K562 (cell line): ENCODE data around the gene CREB3L2. TPM values are rescaled to one million over a fixed set of nuclear protein-coding genes. Genes with fewer than 3 reads are reported as not detected.

Experiments used
- ATAC-seq: fragments of 200-7000 bp; cut with Tn5 transposase; 3 replicates; pipeline ENCODE4 v1.9.1; 2020; ENCODE audit warnings: moderate library complexity
- BruUV-seq: library from RNA; stranded (reverse); fragments of 400-500 nt; replicated peaks from 2 replicates; lab custom pipeline; 2021; lab: Mats Ljungman, UMichigan
- CTCF ChIA-PET: fragments of 300-600 bp; formaldehyde crosslinking; extraction: SDS; loops from one replicate; lab custom pipeline; 2021; ENCODE audit warnings: low intra/inter-chr PET ratio; lab: Yijun Ruan, JAX
- POLR2A ChIA-PET: fragments of 300-600, 350-650 bp; sonication (Branson Sonifier 250); formaldehyde crosslinking; extraction: SDS; loops from one replicate; lab custom pipeline; 2021; ENCODE audit warnings: antibody characterized with exemption, inconsistent platforms; lab: Yijun Ruan, JAX
- DNase-seq, 4 experiments: peaks; one replicate each; pipeline versions ENCODE4 v3.0.0 to v3.0.0-alpha.2; 2011 to 2018; ENCODE audit warnings: low spot score in 3 of 4, mixed read lengths in 3 of 4; ENCODE audit errors: extremely low read depth in 1 of 4
- FAIRE-seq: peaks from 2 replicates; lab custom pipeline; 2011; peaks lifted over from hg19 to GRCh38; lab: Jason Lieb, UNC
- H2AFZ ChIP-seq: 2 replicates; pipeline ENCODE4 v1.6.0; 2011; ENCODE audit warnings: low read depth, low read length, control low read depth, inconsistent platforms
- H3K27ac ChIP-seq: fragments of 200-600 bp; 3 replicates; pipeline ENCODE4 v1.8.0; 2011; ENCODE audit warnings: low read depth, mild to moderate bottlenecking, control low read depth, inconsistent platforms, low read length, moderate library complexity, mixed read lengths; ENCODE audit errors: extremely low read depth
- H3K27me3 ChIP-seq, 2 experiments: fragments of 300-600 bp in 1 of 2; 2 replicates in 1 of 2; 3 replicates in 1 of 2; pipeline versions ENCODE4 v1.6.0 to v1.8.0; 2011; ENCODE audit warnings: inconsistent platforms in 2 of 2, low read length in 2 of 2, mild to moderate bottlenecking in 1 of 2, mixed read lengths in 1 of 2, moderate library complexity in 1 of 2; ENCODE audit not compliant: control insufficient read depth in 2 of 2, insufficient read depth in 2 of 2
- H3K36me3 ChIP-seq: fragments of 300-600 bp; 3 replicates; pipeline ENCODE4 v1.8.0; 2011; ENCODE audit warnings: mild to moderate bottlenecking, low read length, inconsistent platforms; ENCODE audit not compliant: control insufficient read depth, insufficient read depth
- H3K4me1 ChIP-seq, 2 experiments: fragments of 200-600 bp in 1 of 2; replicated peaks in 1 of 2; 2 replicates in 1 of 2; 3 replicates in 1 of 2; pipeline versions ENCODE4 v1.5.1 to v1.8.0; 2011; ENCODE audit warnings: inconsistent platforms in 2 of 2, low read length in 2 of 2, mild to moderate bottlenecking in 1 of 2, mixed read lengths in 1 of 2, moderate library complexity in 1 of 2; ENCODE audit not compliant: control insufficient read depth in 2 of 2, insufficient read depth in 2 of 2
- H3K4me2 ChIP-seq: 2 replicates; pipeline ENCODE4 v1.6.1; 2011; ENCODE audit warnings: low read length, control low read depth, inconsistent platforms, mixed read lengths; ENCODE audit not compliant: insufficient read depth
- H3K4me3 ChIP-seq: fragments of 200-600 bp; sonication (generic), shearing (Covaris generic); 2 replicates; pipeline ENCODE4 v1.5.1; 2016; ENCODE audit warnings: control low read depth, inconsistent platforms
- H3K79me2 ChIP-seq: fragments of 200-600 bp; 3 replicates; pipeline ENCODE4 v1.8.0; 2011; ENCODE audit warnings: low read length, inconsistent platforms; ENCODE audit not compliant: control insufficient read depth, insufficient read depth
- H3K9ac ChIP-seq, 2 experiments: 2 replicates each; pipeline versions ENCODE4 v1.6.0 to v1.6.1; 2011; ENCODE audit warnings: low read depth in 2 of 2, low read length in 2 of 2, control low read depth in 1 of 2, inconsistent platforms in 1 of 2, mild to moderate bottlenecking in 1 of 2, mixed read lengths in 1 of 2; ENCODE audit not compliant: insufficient read depth in 1 of 2
- H3K9me1 ChIP-seq: one replicate; pipeline ENCODE4 v1.6.0; 2011; ENCODE audit warnings: inconsistent platforms, mild to moderate bottlenecking, low read length, moderate library complexity; ENCODE audit not compliant: control insufficient read depth, insufficient read depth
- H3K9me3 ChIP-seq: replicated peaks from 2 replicates; pipeline ENCODE4 v1.5.1; 2011; ENCODE audit warnings: low read depth, low read length, inconsistent platforms; ENCODE audit not compliant: control insufficient read depth, insufficient read depth
- H4K20me1 ChIP-seq: replicated peaks from 2 replicates; pipeline ENCODE4 v1.6.1; 2011; ENCODE audit warnings: low read length, inconsistent platforms, mixed read lengths; ENCODE audit not compliant: control insufficient read depth, insufficient read depth
- DMBX1 ChIP-seq: fragments of 250-450 bp; sonication (Bioruptor Pico); IDR thresholded peaks from 2 replicates; pipeline ENCODE4 v1.8.0; 2022; ENCODE audit warnings: inconsistent platforms, mild to moderate bottlenecking, moderate library complexity, borderline replicate concordance
- EHMT2 ChIP-seq: fragments of 450-650 bp; IDR thresholded peaks from 2 replicates; pipeline ENCODE4 v1.6.1; 2018; ENCODE audit warnings: antibody characterized with exemption
- ETS2 ChIP-seq: IDR thresholded peaks from 2 replicates; pipeline ENCODE4 v1.6.1; 2016; ENCODE audit warnings: borderline replicate concordance, missing genetic modification characterization, mild to moderate bottlenecking, moderate library complexity, missing compliant biosample characterization; ENCODE audit not compliant: poor library complexity, severe bottlenecking
- FOXP1 ChIP-seq: sonication (generic); formaldehyde crosslinking; IDR thresholded peaks from 2 replicates; pipeline ENCODE4 v1.8.0; 2022; ENCODE audit warnings: mild to moderate bottlenecking, missing genetic modification reagents
- JUNB ChIP-seq: fragments of 450-650 bp; formaldehyde crosslinking; conservative IDR thresholded peaks from 2 replicates; pipeline ENCODE4 v1.4.0; 2020; ENCODE audit warnings: mild to moderate bottlenecking
- POLR2H ChIP-seq: IDR thresholded peaks from 2 replicates; pipeline ENCODE4 v1.6.1; 2016; ENCODE audit warnings: missing genetic modification characterization, low read depth, mild to moderate bottlenecking, control low read depth, missing compliant biosample characterization, moderate library complexity
- PTBP1 ChIP-seq: fragments of 200-400 bp; formaldehyde crosslinking; IDR thresholded peaks from 2 replicates; pipeline ENCODE4 v1.6.1; 2017; ENCODE audit warnings: low read depth, low read length
- RBBP5 ChIP-seq: fragments of 200-600 bp; sonication (generic); IDR thresholded peaks from 2 replicates; pipeline ENCODE4 v1.6.1; 2012; ENCODE audit warnings: borderline replicate concordance, mild to moderate bottlenecking, low read length, control low read depth, inconsistent platforms; ENCODE audit not compliant: insufficient read depth, poor library complexity, severe bottlenecking
- ZNF134 ChIP-seq: fragments of 250-450 bp; sonication (Bioruptor Pico); conservative IDR thresholded peaks from 2 replicates; pipeline ENCODE4 v1.4.0; 2020
- ZNF140 ChIP-seq: fragments of 250-450 bp; sonication (Bioruptor Pico); IDR thresholded peaks from 2 replicates; pipeline ENCODE4 v1.8.0; 2021; ENCODE audit warnings: moderate library complexity, mild to moderate bottlenecking, inconsistent platforms
- WGBS: fragments of 100-300 bp; shearing (Covaris generic); methylation state at CpG from one replicate; pipeline ENCODE4 v1.1.6; 2016; ENCODE audit warnings: low coverage, mixed read lengths; ENCODE audit not compliant: insufficient coverage; ENCODE audit errors: missing lambda C conversion rate; 5-methylcytosine and 5-hydroxymethylcytosine counted together
- in situ Hi-C: fragments of 300-500 bp; cut with MboI; formaldehyde crosslinking; loops from 4 replicates; pipeline ENCODE4 v1.15.0; 2018; ENCODE audit warnings: inconsistent platforms, mixed read lengths
- intact Hi-C: fragments of 100-400 bp; cut with micrococcal nuclease; formaldehyde crosslinking; loops from 2 replicates; pipeline ENCODE4 v1.14.2; 2022
- polyA plus RNA-seq, 8 experiments: library from polyadenylated mRNA; depleted of rRNA in 4 of 8; stranded (reverse) in 5 of 8; unstranded in 3 of 8; fragments of >200 nt; fragmentation: Nextera tagmentation in 2 of 8; fragmentation: Illumina TruSeq in 1 of 8; extraction: Ambion mirVana in 2 of 8; extraction: Trizol in 1 of 8; gene quantifications; 2 replicates each; pipeline versions ENCODE4 v1.2.1 to v1.2.3, GENCODE V29; 2011 to 2014; ENCODE audit warnings: inconsistent platforms in 1 of 8, missing spikeins in 1 of 8
- total RNA-seq, 7 experiments: library from RNA; depleted of rRNA in 6 of 7; stranded (reverse); fragments of >200 nt in 6 of 7; fragmentation: Illumina TruSeq in 2 of 7; extraction: Trizol in 2 of 7; gene quantifications; 2 replicates each; pipeline versions ENCODE4 v1.2.1 to v1.2.3, GENCODE V29; 2011 to 2021; ENCODE audit warnings: low replicate concordance in 1 of 7
- TF ChIP-seq, protein P1 (sequence below), 2 experiments: IDR thresholded peaks; 2 replicates each; pipeline ENCODE4 v1.6.1; 2012; ENCODE audit warnings: improper control_type of control experiment in 2 of 2, low read depth in 2 of 2, low read length in 2 of 2, borderline replicate concordance in 1 of 2
- TF ChIP-seq, protein P2 (sequence below), 2 experiments: fragments of 450-650 bp; IDR thresholded peaks; 2 replicates each; pipeline ENCODE4 v1.6.1; 2016
- TF ChIP-seq, protein P3 (sequence below): IDR thresholded peaks from 2 replicates; pipeline ENCODE4 v1.6.1; 2011; ENCODE audit not compliant: insufficient read length; ENCODE audit errors: extremely low read depth

CREB3L2 gene
- total and polyA plus RNA-seq, 9 of the 15 experiments (the other 6 are each of a cell fraction or from before 2014, with no cell fraction given), result 7.1 to 45.6 (median 15.8) TPM

DNA sequence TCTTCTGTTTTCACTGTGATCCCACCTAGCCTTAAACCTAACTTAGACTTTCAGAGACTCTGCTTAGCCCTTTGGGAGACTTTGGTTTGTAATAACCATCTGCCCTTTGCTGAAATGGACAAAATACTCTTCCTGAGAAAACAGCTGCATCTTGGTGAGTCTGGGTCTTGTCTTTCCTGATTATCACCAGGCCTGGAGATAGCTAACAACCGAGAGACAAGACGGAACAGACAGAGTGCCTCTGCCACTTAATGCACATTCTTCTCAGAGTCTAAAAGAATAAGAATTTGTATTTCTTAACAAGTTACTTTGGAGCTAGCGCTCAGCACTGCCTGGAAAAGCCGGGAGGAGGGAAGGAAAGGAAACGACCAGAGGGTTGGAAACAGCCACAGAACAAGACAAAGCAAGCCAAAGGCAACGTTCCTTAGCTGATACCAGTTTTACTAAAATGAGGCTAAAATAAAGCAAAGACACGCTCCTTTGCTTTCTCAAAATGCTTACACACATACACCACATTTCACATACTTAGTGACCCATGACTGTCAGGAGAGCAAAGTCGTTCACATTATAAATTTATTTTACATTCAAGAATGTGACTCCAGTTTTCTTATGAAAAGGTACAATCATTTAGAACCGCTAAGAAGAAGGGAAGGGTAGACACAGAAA, 84.8 kb downstream of the CREB3L2 start:
- intact Hi-C loops, result no loop called here
- H2AFZ ChIP-seq, result no peak overlapping the region
- H3K36me3 ChIP-seq, result peaks cover 54% of the 10 kb centered on the region
- DNase-seq, result no peak
- H4K20me1 ChIP-seq, result no peaks in the 10 kb centered on the region
- in situ Hi-C loops, result no loop called here
- POLR2A ChIA-PET, result interaction anchor here (0.6 to 0.7 kb wide), 2 partner anchors 33 to 1154 kb away, joined by 3 read pairs; no protein-coding TSS in a partner anchor
- no peak for ATAC-seq
- no peak overlapping the region for H3K27ac ChIP-seq
- H3K9me1 ChIP-seq, result no peaks in the 10 kb centered on the region
- peak; percentile 23 for FAIRE-seq
- no peak overlapping the region for H3K4me2 ChIP-seq
- no peak overlapping the region for H3K4me3 ChIP-seq
- H3K4me1 ChIP-seq, result peaks cover 0 to 5% of the 10 kb centered on the region in 2 experiments; a peak in 1 of 5 replicates
- no peak overlapping the region for H3K9ac ChIP-seq
- peaks cover 6% of the 10 kb centered on the region for H3K79me2 ChIP-seq
- CTCF ChIA-PET, result no interaction called here
- WGBS, result 56% methylated on average over 9 of the region's 9 CpGs
- no peaks in the 10 kb centered on the region for H3K9me3 ChIP-seq
- no TSS peak for BruUV-seq
- no peaks in the 10 kb centered on the region for H3K27me3 ChIP-seq
- TF ChIP-seq JUNB (CRISPR knock-in tag) (no peak), ZNF134 (no peak), PTBP1 (no peak), EHMT2 (no peak), FOXP1 (CRISPR knock-in tag) (no peak), DMBX1 (no peak), ETS2 (tag) (no peak), RBBP5 (no peak), ZNF140 (no peak), POLR2H (tag) (no peak)
- TF ChIP-seq, protein P1, sequence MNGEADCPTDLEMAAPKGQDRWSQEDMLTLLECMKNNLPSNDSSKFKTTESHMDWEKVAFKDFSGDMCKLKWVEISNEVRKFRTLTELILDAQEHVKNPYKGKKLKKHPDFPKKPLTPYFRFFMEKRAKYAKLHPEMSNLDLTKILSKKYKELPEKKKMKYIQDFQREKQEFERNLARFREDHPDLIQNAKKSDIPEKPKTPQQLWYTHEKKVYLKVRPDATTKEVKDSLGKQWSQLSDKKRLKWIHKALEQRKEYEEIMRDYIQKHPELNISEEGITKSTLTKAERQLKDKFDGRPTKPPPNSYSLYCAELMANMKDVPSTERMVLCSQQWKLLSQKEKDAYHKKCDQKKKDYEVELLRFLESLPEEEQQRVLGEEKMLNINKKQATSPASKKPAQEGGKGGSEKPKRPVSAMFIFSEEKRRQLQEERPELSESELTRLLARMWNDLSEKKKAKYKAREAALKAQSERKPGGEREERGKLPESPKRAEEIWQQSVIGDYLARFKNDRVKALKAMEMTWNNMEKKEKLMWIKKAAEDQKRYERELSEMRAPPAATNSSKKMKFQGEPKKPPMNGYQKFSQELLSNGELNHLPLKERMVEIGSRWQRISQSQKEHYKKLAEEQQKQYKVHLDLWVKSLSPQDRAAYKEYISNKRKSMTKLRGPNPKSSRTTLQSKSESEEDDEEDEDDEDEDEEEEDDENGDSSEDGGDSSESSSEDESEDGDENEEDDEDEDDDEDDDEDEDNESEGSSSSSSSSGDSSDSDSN (IDR thresholded peaks at IDR 0.05; ENCODE audit: borderline replicate concordance in 1 of 2, low read depth in 2 of 2, low read length in 2 of 2), result no peak
- TF ChIP-seq, protein P2, sequence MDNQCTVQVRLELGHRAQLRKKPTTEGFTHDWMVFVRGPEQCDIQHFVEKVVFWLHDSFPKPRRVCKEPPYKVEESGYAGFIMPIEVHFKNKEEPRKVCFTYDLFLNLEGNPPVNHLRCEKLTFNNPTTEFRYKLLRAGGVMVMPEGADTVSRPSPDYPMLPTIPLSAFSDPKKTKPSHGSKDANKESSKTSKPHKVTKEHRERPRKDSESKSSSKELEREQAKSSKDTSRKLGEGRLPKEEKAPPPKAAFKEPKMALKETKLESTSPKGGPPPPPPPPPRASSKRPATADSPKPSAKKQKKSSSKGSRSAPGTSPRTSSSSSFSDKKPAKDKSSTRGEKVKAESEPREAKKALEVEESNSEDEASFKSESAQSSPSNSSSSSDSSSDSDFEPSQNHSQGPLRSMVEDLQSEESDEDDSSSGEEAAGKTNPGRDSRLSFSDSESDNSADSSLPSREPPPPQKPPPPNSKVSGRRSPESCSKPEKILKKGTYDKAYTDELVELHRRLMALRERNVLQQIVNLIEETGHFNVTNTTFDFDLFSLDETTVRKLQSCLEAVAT (IDR thresholded peaks at IDR 0.05), result no peak
- TF ChIP-seq, protein P3, sequence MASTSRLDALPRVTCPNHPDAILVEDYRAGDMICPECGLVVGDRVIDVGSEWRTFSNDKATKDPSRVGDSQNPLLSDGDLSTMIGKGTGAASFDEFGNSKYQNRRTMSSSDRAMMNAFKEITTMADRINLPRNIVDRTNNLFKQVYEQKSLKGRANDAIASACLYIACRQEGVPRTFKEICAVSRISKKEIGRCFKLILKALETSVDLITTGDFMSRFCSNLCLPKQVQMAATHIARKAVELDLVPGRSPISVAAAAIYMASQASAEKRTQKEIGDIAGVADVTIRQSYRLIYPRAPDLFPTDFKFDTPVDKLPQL, result no peak
